ENCODE measurements around the gene LBX2. TPM values are rescaled to one million over a fixed set of nuclear protein-coding genes. Genes with fewer than 3 reads are reported as not detected.

Gene LBX2
- total and polyA plus RNA-seq, 9 of the 15 experiments (the other 6 are each of a cell fraction or from before 2014, with no cell fraction given): 0.39 to 6.2 (median 1.8) TPM; not detected in 1

DNA sequence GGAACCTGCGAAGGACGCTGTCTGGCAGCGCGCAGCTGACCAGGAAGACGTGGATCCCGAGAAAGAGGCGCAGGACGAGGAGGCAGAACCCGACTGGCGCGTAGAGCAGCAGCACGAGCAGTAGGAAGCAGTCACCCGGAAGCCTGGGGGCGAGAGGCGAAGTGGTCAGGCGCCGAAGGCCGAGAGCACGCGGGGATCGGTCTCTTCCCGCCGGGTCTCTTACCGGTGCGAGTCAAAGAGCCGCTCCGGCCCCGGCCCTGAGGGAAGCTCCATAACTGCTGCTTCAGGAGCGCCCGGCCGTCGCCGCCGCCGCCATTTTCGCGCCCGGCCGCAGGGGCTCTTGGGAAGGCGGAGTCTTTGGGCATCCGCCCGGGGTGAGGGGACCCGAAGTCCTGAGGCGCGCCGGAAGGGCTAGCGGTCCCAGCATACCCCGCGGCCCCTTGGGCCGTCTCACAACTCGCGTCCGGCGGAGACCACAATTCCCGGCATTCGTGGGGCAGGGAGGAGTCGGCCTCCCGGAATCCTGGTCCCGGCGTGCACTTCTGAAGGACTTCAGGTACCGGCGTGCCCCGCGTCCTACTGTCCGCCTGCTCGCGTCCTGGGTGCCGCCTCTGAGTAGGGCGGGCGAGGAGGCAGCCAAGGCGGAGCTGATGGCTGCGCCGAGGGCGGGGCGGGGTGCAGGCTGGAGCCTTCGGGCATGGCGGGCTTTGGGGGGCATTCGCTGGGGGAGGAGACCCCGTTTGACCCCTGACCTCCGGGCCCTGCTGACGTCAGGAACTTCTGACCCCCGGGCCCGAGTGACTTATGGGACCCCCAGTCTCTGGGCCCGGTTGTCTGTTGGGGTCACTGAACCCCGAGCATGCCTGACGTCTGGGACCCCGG, 30.2 kb upstream of the LBX2 start, which contains the start of the genes AUP1 and HTRA2 (continued):
- TF ChIP-seq NELFE (IDR thresholded peaks at IDR 0.05; ENCODE audit: insufficient read depth, insufficient read length) (no peak), THRAP3 (IDR thresholded peaks at IDR 0.05; ENCODE audit: borderline replicate concordance) (no peak), ZNF586 (CRISPR knock-in tag; conservative IDR thresholded peaks at IDR 0.05) (no peak), SAP30 (IDR thresholded peaks at IDR 0.05; ENCODE audit: borderline replicate concordance, insufficient read depth, low read depth, low read length, poor library complexity, severe bottlenecking) (peak; percentile 81)

DNA sequence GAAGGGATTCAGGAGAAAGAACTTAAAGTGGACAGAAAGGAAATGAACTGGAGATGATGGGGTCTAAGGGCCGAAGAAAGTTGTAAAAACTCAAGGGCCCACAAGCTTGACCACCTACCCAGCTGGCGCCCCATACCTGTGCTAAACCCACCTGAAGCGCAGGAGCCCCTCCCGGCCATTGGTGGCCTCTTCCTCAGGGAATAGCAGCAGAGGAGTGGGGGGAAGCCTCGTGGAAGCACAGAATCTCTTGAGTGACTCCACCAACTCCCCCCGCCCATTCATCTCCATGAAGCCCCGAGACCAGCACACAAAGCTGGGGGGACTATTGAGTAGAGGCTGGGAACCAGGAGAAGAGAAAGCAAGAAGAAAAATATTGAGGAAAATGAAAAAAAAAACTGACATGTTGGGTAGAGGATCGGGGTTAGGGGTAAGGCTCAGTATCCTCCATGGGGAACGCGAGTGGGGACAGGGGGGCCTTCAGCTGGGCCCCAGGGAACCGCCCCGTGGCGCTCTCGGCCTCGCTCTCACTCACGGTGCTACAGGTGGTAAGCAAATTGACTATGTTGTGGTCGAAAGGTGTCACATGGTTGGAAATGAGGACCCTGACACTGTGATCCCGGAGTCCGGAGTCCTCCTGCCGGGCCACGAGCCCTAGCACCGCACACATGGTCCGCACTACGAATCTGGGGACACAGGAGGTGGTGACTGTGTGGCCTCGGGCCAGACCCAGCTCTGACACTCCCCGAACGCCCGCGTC, 29.4 kb upstream of the LBX2 start:
- H3K9me3 ChIP-seq (replicated peaks; ENCODE audit: control insufficient read depth, insufficient read depth, low read depth, low read length): no peaks in the 10 kb centered on the region
- in situ Hi-C loops (cut with MboI) (no loop called here), intact Hi-C loops (cut with micrococcal nuclease) (loop anchor here (1.0 to 2.0 kb wide), 3 partner anchors 21 to 74 kb away; partner anchors contain the start of genes CCDC142, PCGF1 and TTC31)
- H3K36me3 ChIP-seq (ENCODE audit: control insufficient read depth, insufficient read depth, low read length): peaks cover 65% of the 10 kb centered on the region
- peak overlapping the region; percentile 94 for H3K27ac ChIP-seq (ENCODE audit: extremely low read depth, low read depth, low read length)
- H2AFZ ChIP-seq (ENCODE audit: low read depth, low read length): peak overlapping the region; percentile 89
- WGBS (ENCODE audit: insufficient coverage, low coverage, missing lambda C conversion rate): under 1% methylated on average over 29 of the region's 29 CpGs
- H3K4me1 ChIP-seq (replicated peaks in 1 of 2; ENCODE audit: control insufficient read depth in 2 of 2, insufficient read depth in 2 of 2, low read length in 2 of 2): peaks cover 28 to 33% of the 10 kb centered on the region in 2 experiments
- peak overlapping the region; percentile 96 for H3K4me3 ChIP-seq
- DNase-seq (ENCODE audit: extremely low read depth in 1 of 4, low spot score in 3 of 4) (peak in 3 of 4 experiments; percentile 28 to 50 (median 32)), FAIRE-seq (peak; percentile 15), ATAC-seq (peak; percentile 8)
- CTCF ChIA-PET (ENCODE audit: low intra/inter-chr PET ratio): no interaction called here
- POLR2A ChIA-PET: interaction anchor here (0.6 to 3.9 kb wide), 14 partner anchors 8 to 313 kb away, joined by 3 to 25 read pairs (median 4); partner anchors contain the start of gene MRPL53
- H4K20me1 ChIP-seq (replicated peaks; ENCODE audit: control insufficient read depth, insufficient read depth, low read length): peaks cover 5% of the 10 kb centered on the region; the same call in 1 of the 2 replicates
- peak overlapping the region; percentile 96 for H3K4me2 ChIP-seq (ENCODE audit: insufficient read depth, low read length)
- BruUV-seq (replicated peaks): no TSS peak
- peaks cover 52% of the 10 kb centered on the region for H3K79me2 ChIP-seq (ENCODE audit: control insufficient read depth, insufficient read depth, low read length)
- no peaks in the 10 kb centered on the region for H3K27me3 ChIP-seq (ENCODE audit: control insufficient read depth in 2 of 2, insufficient read depth in 2 of 2, low read length in 2 of 2)
- H3K9me1 ChIP-seq (ENCODE audit: control insufficient read depth, insufficient read depth, low read length): peaks cover 3% of the 10 kb centered on the region
- H3K9ac ChIP-seq (ENCODE audit: insufficient read depth in 1 of 2, low read depth in 2 of 2, low read length in 2 of 2): peak overlapping the region; percentile 93 to 97
- no peak for TF ChIP-seq ZNF217 (CRISPR knock-in tag; IDR thresholded peaks at IDR 0.05)
- TF ChIP-seq, protein P1, sequence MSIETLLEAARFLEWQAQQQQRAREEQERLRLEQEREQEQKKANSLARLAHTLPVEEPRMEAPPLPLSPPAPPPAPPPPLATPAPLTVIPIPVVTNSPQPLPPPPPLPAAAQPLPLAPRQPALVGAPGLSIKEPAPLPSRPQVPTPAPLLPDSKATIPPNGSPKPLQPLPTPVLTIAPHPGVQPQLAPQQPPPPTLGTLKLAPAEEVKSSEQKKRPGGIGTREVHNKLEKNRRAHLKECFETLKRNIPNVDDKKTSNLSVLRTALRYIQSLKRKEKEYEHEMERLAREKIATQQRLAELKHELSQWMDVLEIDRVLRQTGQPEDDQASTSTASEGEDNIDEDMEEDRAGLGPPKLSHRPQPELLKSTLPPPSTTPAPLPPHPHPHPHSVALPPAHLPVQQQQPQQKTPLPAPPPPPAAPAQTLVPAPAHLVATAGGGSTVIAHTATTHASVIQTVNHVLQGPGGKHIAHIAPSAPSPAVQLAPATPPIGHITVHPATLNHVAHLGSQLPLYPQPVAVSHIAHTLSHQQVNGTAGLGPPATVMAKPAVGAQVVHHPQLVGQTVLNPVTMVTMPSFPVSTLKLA (conservative IDR thresholded peaks at IDR 0.05): no peak; a peak in 1 of 4 replicates
- TF ChIP-seq, protein P2, sequence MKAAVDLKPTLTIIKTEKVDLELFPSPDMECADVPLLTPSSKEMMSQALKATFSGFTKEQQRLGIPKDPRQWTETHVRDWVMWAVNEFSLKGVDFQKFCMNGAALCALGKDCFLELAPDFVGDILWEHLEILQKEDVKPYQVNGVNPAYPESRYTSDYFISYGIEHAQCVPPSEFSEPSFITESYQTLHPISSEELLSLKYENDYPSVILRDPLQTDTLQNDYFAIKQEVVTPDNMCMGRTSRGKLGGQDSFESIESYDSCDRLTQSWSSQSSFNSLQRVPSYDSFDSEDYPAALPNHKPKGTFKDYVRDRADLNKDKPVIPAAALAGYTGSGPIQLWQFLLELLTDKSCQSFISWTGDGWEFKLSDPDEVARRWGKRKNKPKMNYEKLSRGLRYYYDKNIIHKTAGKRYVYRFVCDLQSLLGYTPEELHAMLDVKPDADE (conservative IDR thresholded peaks at IDR 0.05; ENCODE audit: control insufficient read depth, low read depth, low read length): peak; percentile 32; the same call in 1 of the 2 replicates
- no peak for TF ChIP-seq SNRNP70 (optimal IDR thresholded peaks at IDR 0.05; ENCODE audit: low read depth, low read length)
- TF ChIP-seq, protein P3, sequence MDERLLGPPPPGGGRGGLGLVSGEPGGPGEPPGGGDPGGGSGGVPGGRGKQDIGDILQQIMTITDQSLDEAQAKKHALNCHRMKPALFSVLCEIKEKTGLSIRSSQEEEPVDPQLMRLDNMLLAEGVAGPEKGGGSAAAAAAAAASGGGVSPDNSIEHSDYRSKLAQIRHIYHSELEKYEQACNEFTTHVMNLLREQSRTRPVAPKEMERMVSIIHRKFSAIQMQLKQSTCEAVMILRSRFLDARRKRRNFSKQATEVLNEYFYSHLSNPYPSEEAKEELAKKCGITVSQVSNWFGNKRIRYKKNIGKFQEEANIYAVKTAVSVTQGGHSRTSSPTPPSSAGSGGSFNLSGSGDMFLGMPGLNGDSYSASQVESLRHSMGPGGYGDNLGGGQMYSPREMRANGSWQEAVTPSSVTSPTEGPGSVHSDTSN (CRISPR knock-in tag; IDR thresholded peaks at IDR 0.05; ENCODE audit: low read depth): no peak
- TF ChIP-seq, protein P3 (tag; conservative IDR thresholded peaks at IDR 0.05; ENCODE audit: low read depth): no peak
- no peak for TF ChIP-seq CREM (IDR thresholded peaks at IDR 0.05; ENCODE audit: low read depth)

Data from K562 (cell line).